Measurements from ENCODE around the gene DYNC1LI1. TPM values are rescaled to one million over a fixed set of nuclear protein-coding genes. Genes with fewer than 3 reads are reported as not detected.
"Not testable (repeated sequence)": the region's sequence is repeated elsewhere in the genome, so short reads cannot be mapped to it uniquely, and the experiment has no call there.

DYNC1LI1 gene
- total RNA-seq, 1 donor from 2014 or later = 25.3 TPM

GRCh38 chr3:32522682-32523081 lies 48.0 kb downstream of the DYNC1LI1 start:
- Histone ChIP-seq H3K4me1 (no peaks in the 10 kb centered on the region), H3K9me3 (no peaks in the 10 kb centered on the region), H3K4me3 (no peak overlapping the region), H3K27ac (no peak overlapping the region), H3K27me3 (no peaks in the 10 kb centered on the region), H3K36me3 (peaks cover 0 to 40% of the 10 kb centered on the region in 2 donors)
- intact Hi-C loops (cut with DNase I) = no loop called here
- no peak for DNase-seq (ENCODE audit: extremely low spot score in 2 of 2)
- TF ChIP-seq, protein P1, sequence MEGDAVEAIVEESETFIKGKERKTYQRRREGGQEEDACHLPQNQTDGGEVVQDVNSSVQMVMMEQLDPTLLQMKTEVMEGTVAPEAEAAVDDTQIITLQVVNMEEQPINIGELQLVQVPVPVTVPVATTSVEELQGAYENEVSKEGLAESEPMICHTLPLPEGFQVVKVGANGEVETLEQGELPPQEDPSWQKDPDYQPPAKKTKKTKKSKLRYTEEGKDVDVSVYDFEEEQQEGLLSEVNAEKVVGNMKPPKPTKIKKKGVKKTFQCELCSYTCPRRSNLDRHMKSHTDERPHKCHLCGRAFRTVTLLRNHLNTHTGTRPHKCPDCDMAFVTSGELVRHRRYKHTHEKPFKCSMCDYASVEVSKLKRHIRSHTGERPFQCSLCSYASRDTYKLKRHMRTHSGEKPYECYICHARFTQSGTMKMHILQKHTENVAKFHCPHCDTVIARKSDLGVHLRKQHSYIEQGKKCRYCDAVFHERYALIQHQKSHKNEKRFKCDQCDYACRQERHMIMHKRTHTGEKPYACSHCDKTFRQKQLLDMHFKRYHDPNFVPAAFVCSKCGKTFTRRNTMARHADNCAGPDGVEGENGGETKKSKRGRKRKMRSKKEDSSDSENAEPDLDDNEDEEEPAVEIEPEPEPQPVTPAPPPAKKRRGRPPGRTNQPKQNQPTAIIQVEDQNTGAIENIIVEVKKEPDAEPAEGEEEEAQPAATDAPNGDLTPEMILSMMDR (IDR thresholded peaks at IDR 0.05) = no peak
- TF ChIP-seq POLR2AphosphoS5 (IDR thresholded peaks at IDR 0.05; ENCODE audit: insufficient read depth in 1 of 2, low read depth in 1 of 2) (no peak), POLR2A (IDR thresholded peaks at IDR 0.05) (no peak)

DNA sequence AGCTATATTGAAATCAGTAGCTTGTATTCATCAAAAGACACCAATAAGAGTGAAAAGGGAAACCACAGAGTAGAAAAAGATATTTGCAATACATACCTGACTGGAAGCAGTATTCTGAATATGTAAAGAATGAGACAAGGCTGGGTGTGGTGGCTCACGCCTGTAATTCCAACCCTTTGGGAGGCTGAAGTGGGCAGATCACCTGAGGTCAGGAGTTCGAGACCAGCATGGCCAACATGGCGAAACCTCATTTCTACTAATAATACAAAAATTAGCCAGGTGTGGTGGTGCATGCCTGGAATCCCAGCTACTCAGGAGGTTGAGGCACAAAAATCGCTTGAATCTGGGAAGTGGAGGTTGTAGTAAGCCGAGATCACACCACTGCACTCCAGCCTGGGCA lies 51.7 kb downstream of the DYNC1LI1 start:
- H3K4me3 ChIP-seq; H3K9me3 ChIP-seq; H3K27me3 ChIP-seq; intact Hi-C loops (cut with DNase I); H3K27ac ChIP-seq; H3K4me1 ChIP-seq; DNase-seq (ENCODE audit: extremely low spot score in 2 of 2); H3K36me3 ChIP-seq: not testable (repeated sequence)

DNA sequence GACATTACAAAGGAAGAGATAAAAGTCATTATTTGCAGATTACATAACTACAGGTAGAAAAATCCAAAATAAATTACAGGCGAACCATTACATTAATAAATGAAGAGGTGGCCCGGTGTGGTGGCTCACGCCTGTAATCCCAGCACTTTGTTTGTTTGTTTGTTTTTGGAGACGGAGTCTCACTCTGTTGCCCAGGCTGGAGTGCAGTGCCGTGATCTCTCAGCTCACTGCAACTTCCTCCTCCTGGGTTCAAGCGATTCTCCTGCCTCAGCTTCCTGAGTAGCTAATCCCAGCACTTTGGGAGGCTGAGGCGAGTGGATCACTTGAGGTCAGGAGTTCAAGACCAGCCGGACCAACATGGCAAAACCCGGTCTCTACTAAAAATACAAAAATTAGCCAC lies 53.9 kb downstream of the DYNC1LI1 start:
- H3K27me3 ChIP-seq; H3K9me3 ChIP-seq; H3K27ac ChIP-seq; H3K36me3 ChIP-seq; intact Hi-C loops (cut with DNase I); H3K4me3 ChIP-seq; DNase-seq (ENCODE audit: extremely low spot score in 2 of 2); H3K4me1 ChIP-seq: not testable (repeated sequence)

- H3K36me3 ChIP-seq = no peaks in the 10 kb centered on the region
- H3K4me3 ChIP-seq = no peak overlapping the region
- intact Hi-C loops (cut with DNase I) = no loop called here
- no peak for DNase-seq (ENCODE audit: extremely low spot score in 2 of 2)
- H3K27ac ChIP-seq = no peak overlapping the region
- H3K4me1 ChIP-seq = no peaks in the 10 kb centered on the region
- no peaks in the 10 kb centered on the region for H3K9me3 ChIP-seq
- no peaks in the 10 kb centered on the region for H3K27me3 ChIP-seq
- TF ChIP-seq POLR2AphosphoS5 (IDR thresholded peaks at IDR 0.05; ENCODE audit: insufficient read depth in 1 of 2, low read depth in 1 of 2) (no peak), POLR2A (IDR thresholded peaks at IDR 0.05) (no peak)
- TF ChIP-seq, protein P1 (IDR thresholded peaks at IDR 0.05) = no peak
These were observed 59.7 kb downstream of the DYNC1LI1 start for GRCh38 chr3:32511005-32511404.

DNA sequence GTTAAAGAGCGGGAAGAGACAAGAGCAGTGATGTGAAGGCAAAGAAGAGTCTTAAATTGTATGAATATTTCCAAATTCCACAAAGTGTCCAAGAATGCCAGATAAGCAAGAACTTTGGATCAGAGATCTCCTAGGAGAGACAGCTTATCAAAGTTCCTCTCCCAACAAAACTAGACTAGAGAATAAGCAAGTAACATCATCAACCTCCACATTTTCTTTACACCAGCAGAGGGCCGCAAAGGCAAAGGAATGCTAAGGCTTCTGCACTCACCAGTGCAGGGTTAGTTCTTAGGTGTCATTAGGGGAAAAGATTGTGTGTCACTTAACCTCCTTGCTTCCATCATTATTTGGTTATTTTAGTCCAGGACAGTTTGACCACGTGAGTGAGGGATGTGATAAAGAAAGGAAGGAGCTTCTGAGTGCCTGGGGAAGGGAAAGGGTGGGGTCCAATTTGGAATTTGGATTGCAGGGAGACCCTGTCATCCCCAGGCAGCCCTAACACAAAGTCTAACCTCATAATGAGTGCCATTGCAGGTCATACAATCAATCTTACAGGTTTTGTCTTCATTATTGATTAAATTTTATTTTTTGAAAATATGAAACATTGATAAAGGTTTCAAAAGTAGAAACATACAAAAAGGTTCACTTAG lies 60.5 kb downstream of the DYNC1LI1 start:
- intact Hi-C loops (cut with DNase I) = no loop called here
- Histone ChIP-seq H3K4me3 (no peak overlapping the region), H3K9me3 (no peaks in the 10 kb centered on the region), H3K36me3 (no peaks in the 10 kb centered on the region), H3K27ac (no peak overlapping the region), H3K27me3 (no peaks in the 10 kb centered on the region), H3K4me1 (no peaks in the 10 kb centered on the region)
- DNase-seq (ENCODE audit: extremely low spot score in 2 of 2) = no peak
- TF ChIP-seq, protein P1 (IDR thresholded peaks at IDR 0.05) = peak; percentile 44 to 59 (median 58)
- TF ChIP-seq POLR2A (IDR thresholded peaks at IDR 0.05) = no peak
- TF ChIP-seq POLR2AphosphoS5 (IDR thresholded peaks at IDR 0.05; ENCODE audit: insufficient read depth in 1 of 2, low read depth in 1 of 2) = peak in 1 of 2 donors; percentile 42

- H3K36me3 ChIP-seq = no peaks in the 10 kb centered on the region
- H3K27ac ChIP-seq = no peak overlapping the region
- no peaks in the 10 kb centered on the region for H3K9me3 ChIP-seq
- intact Hi-C loops (cut with DNase I) = loop anchor here (5.0 kb wide), 1 partner anchor 159 kb away; no protein-coding TSS in a partner anchor
- no peaks in the 10 kb centered on the region for H3K4me1 ChIP-seq
- TF ChIP-seq, protein P1 (IDR thresholded peaks at IDR 0.05) = no peak
- no peak for TF ChIP-seq POLR2AphosphoS5 (IDR thresholded peaks at IDR 0.05; ENCODE audit: insufficient read depth in 1 of 2, low read depth in 1 of 2)
- TF ChIP-seq POLR2A (IDR thresholded peaks at IDR 0.05) = no peak
- no peaks in the 10 kb centered on the region for H3K27me3 ChIP-seq
- H3K4me3 ChIP-seq = no peak overlapping the region
- DNase-seq (ENCODE audit: extremely low spot score in 2 of 2) = no peak
These were observed 61.9 kb downstream of the DYNC1LI1 start for GRCh38 chr3:32508711-32509110.
